Lower lobe of right lung (tissue), 2 donors: ENCODE measurements around the gene SLC39A5. TPM values are rescaled to one million over a fixed set of nuclear protein-coding genes. Genes with fewer than 3 reads are reported as not detected.
A peak's percentile ranks its signal among the peaks of the same experiment; 100 is the strongest.
"Not testable (repeated sequence)": the region's sequence is repeated elsewhere in the genome, so short reads cannot be mapped to it uniquely, and the experiment has no call there.

ENCODE experiments used
- ATAC-seq, 2 donors: fragments of 200-7000 bp; cut with Tn5 transposase; one replicate each; pipeline ENCODE4 v1.9.1; 2020 to 2022; ENCODE audit warnings: mild to moderate bottlenecking in 2 of 2, moderate library complexity in 2 of 2
- DNase-seq: peaks from one replicate; pipeline ENCODE4 v3.0.0-alpha.2; 2020
- H3K27ac ChIP-seq: fragments of 200-600 bp; one replicate; pipeline ENCODE4 v1.8.0; 2022
- H3K27me3 ChIP-seq: fragments of 200-600 bp; one replicate; pipeline ENCODE4 v1.8.0; 2022; ENCODE audit warnings: low read depth
- H3K36me3 ChIP-seq: fragments of 200-600 bp; one replicate; pipeline ENCODE4 v1.8.0; 2022; ENCODE audit warnings: mild to moderate bottlenecking
- H3K4me1 ChIP-seq: fragments of 200-600 bp; one replicate; pipeline ENCODE4 v1.8.0; 2022
- H3K4me3 ChIP-seq: fragments of 200-600 bp; one replicate; pipeline ENCODE4 v1.8.0; 2022; ENCODE audit warnings: mild to moderate bottlenecking
- H3K9me3 ChIP-seq: fragments of 200-600 bp; one replicate; pipeline ENCODE4 v1.8.0; 2022
- intact Hi-C: fragments of 100-400 bp; cut with DNase I; formaldehyde crosslinking; loops from one replicate; pipeline ENCODE4 v1.11.0; 2022
- total RNA-seq: library from RNA; stranded (reverse); fragmentation: NEBNext Ultra II Directional; extraction: Animal tissue kit (Norgen Biotek cat#: 25700); gene quantifications from one replicate; pipeline ENCODE4 v1.2.1, GENCODE V29; 2021
- TF ChIP-seq, protein P1 (sequence below): fragments of 200-600 bp; IDR thresholded peaks from one replicate; pipeline ENCODE4 v1.8.0; 2022; ENCODE audit warnings: antibody characterized with exemption, mild to moderate bottlenecking
- donor health status: DM: no; HTN: yes; CAD: no; lungs with severe emphysema.

The SLC39A5 gene
- total RNA-seq, 1 donor from 2014 or later, result not detected

DNA sequence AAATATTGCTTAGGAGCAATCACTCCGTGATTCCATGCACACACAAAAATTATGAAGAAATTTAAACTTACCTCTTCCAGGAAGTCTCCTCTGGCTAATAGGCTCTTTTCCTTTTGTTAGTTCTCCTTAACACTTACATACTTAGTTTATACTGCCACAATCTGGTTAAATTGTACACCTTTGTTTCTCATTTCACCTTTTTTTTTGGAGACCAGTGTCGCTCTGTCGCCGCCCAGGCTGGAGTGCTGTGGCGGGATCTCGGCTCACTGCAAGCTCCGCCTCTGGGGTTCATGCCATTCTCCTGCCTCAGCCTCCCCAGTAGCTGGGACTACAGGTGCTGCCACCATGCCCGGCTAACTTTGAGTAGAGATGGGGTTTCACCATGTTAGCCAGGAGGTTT is 30.5 kb downstream of the SLC39A5 start:
- ATAC-seq, result no peak
- intact Hi-C loops, result no loop called here
- TF ChIP-seq, protein P1, sequence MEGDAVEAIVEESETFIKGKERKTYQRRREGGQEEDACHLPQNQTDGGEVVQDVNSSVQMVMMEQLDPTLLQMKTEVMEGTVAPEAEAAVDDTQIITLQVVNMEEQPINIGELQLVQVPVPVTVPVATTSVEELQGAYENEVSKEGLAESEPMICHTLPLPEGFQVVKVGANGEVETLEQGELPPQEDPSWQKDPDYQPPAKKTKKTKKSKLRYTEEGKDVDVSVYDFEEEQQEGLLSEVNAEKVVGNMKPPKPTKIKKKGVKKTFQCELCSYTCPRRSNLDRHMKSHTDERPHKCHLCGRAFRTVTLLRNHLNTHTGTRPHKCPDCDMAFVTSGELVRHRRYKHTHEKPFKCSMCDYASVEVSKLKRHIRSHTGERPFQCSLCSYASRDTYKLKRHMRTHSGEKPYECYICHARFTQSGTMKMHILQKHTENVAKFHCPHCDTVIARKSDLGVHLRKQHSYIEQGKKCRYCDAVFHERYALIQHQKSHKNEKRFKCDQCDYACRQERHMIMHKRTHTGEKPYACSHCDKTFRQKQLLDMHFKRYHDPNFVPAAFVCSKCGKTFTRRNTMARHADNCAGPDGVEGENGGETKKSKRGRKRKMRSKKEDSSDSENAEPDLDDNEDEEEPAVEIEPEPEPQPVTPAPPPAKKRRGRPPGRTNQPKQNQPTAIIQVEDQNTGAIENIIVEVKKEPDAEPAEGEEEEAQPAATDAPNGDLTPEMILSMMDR, result no peak

DNA sequence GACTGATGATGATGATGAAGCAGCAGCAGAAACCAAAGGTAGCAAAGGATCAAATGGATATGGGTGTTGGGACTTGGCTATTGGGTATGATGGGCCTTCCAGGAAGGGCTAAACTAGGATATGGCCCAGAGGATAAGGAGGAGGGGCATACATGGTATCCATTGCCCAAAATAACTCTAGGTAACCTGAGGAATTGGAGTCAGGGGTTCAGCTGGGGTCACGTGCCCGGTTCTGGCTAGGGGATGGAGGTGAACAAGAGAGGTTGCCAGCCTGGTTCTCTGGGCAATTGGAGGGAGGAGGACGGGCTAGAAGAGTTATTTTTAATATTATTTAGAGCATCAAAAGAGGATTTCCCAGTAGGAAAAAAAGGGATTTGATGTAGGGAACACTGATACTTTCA is 31.1 kb downstream of the SLC39A5 start:
- Histone ChIP-seq H3K27me3 (no peaks in the 10 kb centered on the region), H3K36me3 (peaks cover 7% of the 10 kb centered on the region), H3K4me3 (no peak overlapping the region), H3K27ac (no peak overlapping the region), H3K4me1 (peaks cover 27% of the 10 kb centered on the region), H3K9me3 (no peaks in the 10 kb centered on the region)
- DNase-seq, result no peak
- TF ChIP-seq, protein P1, result no peak
- intact Hi-C loops, result no loop called here
- ATAC-seq, result no peak

More for the DNA sequence above, 30.5 kb downstream of the SLC39A5 start:
- H3K4me1 ChIP-seq, result peaks cover 30% of the 10 kb centered on the region
- H3K9me3 ChIP-seq, result no peaks in the 10 kb centered on the region
- H3K36me3 ChIP-seq, result peaks cover 13% of the 10 kb centered on the region
- no peaks in the 10 kb centered on the region for H3K27me3 ChIP-seq
- no peak overlapping the region for H3K4me3 ChIP-seq
- H3K27ac ChIP-seq, result no peak overlapping the region
- no peak for DNase-seq

DNA sequence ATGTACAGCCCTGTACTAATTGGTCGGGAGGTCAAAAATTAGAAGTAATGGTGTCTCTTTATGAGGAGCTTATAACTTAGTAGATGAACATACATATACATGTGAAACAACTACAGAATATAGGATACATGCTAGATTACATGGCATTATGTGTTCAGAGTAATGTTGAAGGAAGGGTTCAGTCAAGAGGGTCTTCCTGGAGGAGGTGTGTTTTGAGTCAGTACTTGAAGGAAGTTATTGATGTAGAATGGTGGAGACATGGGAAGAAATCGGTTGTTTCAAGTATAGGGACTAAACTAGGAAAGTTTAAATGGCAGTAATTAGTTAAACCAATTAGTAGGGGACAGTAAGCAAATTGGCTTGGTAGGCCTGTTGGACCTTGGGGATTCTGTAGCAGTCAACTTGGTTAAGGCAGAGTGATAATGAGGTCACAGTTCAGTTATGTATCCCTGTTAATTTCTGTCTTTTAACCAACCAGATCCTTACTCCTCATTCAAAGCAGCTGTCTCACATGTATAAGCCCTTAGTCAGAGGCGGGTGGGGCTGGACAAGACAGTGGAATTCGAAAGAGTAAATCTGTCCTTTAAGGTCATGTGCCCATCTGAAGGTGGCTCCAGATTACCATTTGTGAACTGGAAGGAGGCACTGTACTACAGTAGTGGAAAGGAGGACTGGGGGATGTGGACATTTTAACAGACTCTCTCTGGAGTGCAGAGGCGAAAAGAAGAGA is 31.8 kb downstream of the SLC39A5 start:
- TF ChIP-seq, protein P1, result no peak
- Histone ChIP-seq H3K4me1 (peaks cover 26% of the 10 kb centered on the region), H3K36me3 (peaks cover under 1% of the 10 kb centered on the region), H3K27me3 (no peaks in the 10 kb centered on the region), H3K9me3 (no peaks in the 10 kb centered on the region), H3K4me3 (no peak overlapping the region), H3K27ac (no peak overlapping the region)
- ATAC-seq (no peak), DNase-seq (no peak)
- intact Hi-C loops, result no loop called here

DNA sequence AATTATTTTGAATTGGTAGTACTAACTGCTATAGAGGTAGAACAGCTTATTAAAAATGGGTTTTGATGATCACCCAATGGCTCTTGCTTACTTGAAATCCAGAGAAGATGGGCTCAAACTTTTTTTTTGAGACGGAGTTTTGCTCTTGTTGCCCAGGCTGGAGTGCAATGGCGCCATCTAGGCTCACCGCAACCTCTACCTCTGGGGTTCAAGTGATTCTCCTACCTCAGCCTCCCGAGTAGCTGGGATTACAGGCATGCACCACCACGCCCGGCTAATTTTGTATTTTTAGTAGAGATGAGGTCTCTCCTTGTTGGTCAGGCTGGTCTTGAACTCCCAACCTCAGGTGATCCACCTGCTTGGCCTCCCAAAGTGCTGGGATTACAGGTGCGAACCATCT is 33.1 kb downstream of the SLC39A5 start:
- intact Hi-C loops, H3K9me3 ChIP-seq, H3K36me3 ChIP-seq, DNase-seq, H3K27ac ChIP-seq, H3K27me3 ChIP-seq, ATAC-seq, H3K4me3 ChIP-seq: not testable (repeated sequence)
- H3K4me1 ChIP-seq, result peaks cover 24% of the 10 kb centered on the region

DNA sequence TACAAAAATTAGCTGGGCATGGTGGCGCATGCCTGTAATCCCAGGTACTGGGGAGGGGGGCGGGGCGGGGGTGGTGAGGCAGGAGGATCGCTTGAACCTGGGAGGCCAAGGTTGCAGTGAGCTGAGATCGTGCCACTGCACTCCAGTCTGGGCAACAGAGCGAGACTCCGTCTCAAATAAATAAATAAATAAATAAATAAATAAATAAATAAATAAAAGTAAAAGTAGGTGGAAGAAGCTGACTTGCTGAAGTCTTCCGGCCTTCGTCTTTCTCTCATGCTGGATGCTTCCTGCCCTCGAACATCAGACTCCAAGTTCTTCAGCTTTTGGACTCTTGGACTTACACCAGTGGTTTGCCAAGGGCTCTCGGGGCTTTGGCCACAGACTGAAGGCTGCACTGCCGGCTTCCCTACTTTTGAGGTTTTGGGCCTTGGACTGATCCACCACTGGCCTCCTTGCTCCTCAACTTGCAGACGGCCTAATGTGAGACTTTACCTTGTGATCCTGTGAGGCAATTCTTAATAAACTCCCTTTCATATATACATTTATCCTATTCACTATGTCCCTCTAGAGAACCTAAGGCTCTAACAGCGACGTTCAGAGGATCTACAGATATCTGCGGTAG is 36.3 kb downstream of the SLC39A5 start:
- not testable (repeated sequence) for DNase-seq, H3K9me3 ChIP-seq
- H3K36me3 ChIP-seq, result peaks cover 24% of the 10 kb centered on the region

DNA sequence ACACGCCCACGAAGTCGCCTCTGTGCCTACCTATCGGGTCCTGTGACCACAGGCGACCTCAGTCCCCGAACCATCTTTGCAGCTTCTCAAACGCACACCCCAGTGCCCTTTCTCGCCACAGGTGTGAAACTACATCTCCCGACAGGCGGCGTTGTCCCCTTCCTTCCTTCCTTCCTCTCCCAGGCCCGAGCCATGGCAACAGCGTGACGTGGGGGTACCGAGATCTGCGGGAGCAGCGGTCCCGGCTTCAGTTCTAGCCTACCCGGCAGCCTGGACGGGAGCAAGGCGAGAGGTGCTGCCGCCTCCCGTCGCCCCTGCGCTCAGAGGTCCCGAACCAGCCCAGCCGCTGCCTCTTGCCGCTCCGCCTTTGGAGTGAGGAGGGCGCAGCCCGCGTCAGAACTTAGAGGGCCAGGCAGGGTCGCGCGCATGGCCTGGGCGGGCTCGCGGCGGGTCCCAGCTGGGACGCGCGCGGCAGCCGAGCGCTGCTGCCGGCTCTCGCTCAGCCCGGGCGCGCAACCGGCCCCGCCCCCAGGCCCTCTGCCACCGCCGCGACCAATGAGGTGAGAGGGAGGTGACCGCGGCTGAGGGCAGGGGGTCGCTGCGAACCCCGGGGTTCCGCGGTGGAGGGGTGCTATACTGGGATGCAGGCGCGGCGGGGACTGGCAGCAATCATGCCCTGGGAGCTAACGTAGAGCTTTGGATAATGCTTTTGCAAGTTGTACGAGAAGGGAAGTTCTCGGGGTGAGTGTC is 37.0 kb downstream of the SLC39A5 start, which contains the start of gene COQ10A:
Gene COQ10A, plus strand, starts transcription at position 250 of the 750 bp plus-strand sequence. Its CDS starts 177 bp downstream, at position 427.
- H3K9me3 ChIP-seq, result no peaks in the 10 kb centered on the region
- H3K4me3 ChIP-seq, result peak within 1 kb of the TSS; percentile 67
- no peaks in the 10 kb centered on the region for H3K27me3 ChIP-seq
- intact Hi-C loops, result no loop called here
- H3K36me3 ChIP-seq, result peaks cover 30% of the 10 kb centered on the region
- peak; percentile 98 for ATAC-seq
- H3K4me1 ChIP-seq, result peaks cover 18% of the 10 kb centered on the region
- TF ChIP-seq, protein P1, result peak; percentile 50
- peak within 1 kb of the TSS; percentile 93 for H3K27ac ChIP-seq
- DNase-seq, result peak; percentile 93

More for the DNA sequence above, 36.3 kb downstream of the SLC39A5 start:
- intact Hi-C loops, H3K27me3 ChIP-seq: not testable (repeated sequence)
- Histone ChIP-seq H3K4me3 (peak overlapping the region; percentile 67), H3K27ac (peak overlapping the region; percentile 93), H3K4me1 (peaks cover 18% of the 10 kb centered on the region)
- ATAC-seq, result peak in 1 of 2 donors; percentile 2
